OCI-LY3 (cell line): ENCODE results near the gene ALPP.

Experiments used
- EZH2phosphoT487 ChIP-seq: fragments of 200-600 bp; shearing (Covaris generic); IDR thresholded peaks from 2 replicates; pipeline ENCODE4 v1.6.1; 2018; ENCODE audit warnings: antibody characterized with exemption, mixed run types, low read depth
- TF ChIP-seq, protein P1 (sequence below): fragments of 200-600, 300-600 bp; sonication (generic); IDR thresholded peaks from 2 replicates; pipeline ENCODE4 v1.5.1; 2014; ENCODE audit warnings: antibody characterized with exemption, low read length, low read depth

DNA sequence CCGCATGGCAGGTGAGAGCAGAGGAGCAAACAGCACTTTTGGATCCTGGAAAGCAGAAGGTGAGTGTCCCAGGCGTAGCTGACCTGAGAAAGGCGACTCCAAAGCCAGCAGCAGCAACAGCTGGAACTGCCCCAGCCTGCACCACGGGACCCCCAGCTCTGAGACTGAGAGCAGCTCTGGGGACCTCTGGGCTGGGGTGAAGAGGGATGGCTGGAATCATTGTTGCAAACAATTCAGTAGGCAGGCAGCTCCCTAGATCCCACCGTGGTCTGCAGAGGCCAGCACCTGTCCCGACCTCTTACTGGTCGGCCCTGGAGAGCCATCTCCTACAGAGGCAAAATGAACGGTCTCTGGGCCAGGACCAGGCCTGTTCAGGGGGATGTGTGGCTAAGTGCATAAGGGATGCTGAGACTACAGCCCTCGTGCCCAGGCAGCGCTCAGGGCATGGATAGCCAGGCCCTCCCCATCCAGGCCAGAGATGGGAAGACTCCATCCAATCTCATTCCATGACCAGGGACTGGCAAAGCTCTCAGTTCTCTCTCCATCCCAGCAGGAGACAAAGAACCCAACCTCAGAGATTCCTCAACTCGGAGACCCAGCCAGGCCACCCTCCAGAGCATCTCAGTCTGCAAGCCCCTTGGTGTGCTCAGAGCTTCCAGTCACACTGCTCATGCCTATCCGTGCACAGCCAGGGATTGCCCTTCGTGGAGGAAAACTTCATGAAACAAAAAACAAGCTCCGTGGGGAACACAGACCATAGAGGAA, 38.2 kb upstream of the ALPP start:
- TF ChIP-seq, protein P1, sequence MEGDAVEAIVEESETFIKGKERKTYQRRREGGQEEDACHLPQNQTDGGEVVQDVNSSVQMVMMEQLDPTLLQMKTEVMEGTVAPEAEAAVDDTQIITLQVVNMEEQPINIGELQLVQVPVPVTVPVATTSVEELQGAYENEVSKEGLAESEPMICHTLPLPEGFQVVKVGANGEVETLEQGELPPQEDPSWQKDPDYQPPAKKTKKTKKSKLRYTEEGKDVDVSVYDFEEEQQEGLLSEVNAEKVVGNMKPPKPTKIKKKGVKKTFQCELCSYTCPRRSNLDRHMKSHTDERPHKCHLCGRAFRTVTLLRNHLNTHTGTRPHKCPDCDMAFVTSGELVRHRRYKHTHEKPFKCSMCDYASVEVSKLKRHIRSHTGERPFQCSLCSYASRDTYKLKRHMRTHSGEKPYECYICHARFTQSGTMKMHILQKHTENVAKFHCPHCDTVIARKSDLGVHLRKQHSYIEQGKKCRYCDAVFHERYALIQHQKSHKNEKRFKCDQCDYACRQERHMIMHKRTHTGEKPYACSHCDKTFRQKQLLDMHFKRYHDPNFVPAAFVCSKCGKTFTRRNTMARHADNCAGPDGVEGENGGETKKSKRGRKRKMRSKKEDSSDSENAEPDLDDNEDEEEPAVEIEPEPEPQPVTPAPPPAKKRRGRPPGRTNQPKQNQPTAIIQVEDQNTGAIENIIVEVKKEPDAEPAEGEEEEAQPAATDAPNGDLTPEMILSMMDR, result no peak
- TF ChIP-seq EZH2phosphoT487, result no peak
